Ovary (tissue), 3 donors: ENCODE measurements around the gene YPEL3.

ENCODE experiments used
- EP300 ChIP-seq: sonication (generic); formaldehyde crosslinking; IDR thresholded peaks from one replicate; pipeline ENCODE4 v1.6.1; 2017; ENCODE audit warnings: antibody characterized with exemption
- TF ChIP-seq, protein P1 (sequence below), 3 donors: fragments of 450-650 bp in 2 of 3; fragments of 200-600 bp in 1 of 3; IDR thresholded peaks; one replicate each; pipeline versions ENCODE4 v1.5.1 to v1.8.0; 2016 to 2022; ENCODE audit warnings: antibody characterized with exemption in 3 of 3, mild to moderate bottlenecking in 1 of 3
- donor health status: DM: no; HTN: no; CAD: no.

DNA sequence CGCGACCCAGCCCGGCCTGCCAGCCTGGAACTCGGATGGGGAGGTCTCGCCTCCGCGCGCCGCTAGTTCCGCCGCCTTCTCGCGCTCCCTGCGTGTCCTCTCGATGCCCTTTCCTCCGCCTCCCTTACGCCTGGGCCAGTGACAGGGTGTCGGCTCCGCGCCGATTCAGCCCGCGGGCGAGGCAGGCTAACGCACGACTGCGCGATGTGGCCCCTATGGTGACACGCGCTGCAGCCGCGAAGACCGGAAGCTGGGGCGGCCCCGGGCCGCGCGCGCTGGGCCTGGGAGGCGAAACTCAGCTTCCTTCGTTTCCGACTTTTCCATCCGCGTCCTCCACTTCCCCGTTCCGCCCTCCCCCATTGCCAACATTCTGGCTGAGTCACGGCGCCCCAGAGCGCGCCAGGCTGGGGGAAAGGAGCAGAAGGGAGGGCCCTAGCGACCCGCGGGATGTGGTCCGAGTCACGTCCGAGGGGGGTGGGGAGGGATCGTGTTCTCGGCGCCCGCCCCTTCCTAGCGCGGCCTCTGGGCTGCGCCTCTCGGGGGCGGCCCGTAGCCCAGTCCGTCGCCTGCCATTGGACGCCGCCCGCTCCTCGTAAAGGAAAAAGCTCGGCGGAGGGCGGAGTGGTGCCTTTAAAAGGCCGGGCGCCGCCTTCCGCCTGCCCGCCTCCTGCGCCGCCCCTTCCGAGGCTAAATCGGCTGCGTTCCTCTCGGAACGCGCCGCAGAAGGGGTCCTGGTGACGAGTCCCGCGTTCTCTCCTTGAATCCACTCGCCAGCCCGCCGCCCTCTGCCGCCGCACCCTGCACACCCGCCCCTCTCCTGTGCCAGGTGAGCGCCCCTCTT is 30.7 kb downstream of the YPEL3 start, which contains the start of gene ALDOA:
- TF ChIP-seq, protein P1, sequence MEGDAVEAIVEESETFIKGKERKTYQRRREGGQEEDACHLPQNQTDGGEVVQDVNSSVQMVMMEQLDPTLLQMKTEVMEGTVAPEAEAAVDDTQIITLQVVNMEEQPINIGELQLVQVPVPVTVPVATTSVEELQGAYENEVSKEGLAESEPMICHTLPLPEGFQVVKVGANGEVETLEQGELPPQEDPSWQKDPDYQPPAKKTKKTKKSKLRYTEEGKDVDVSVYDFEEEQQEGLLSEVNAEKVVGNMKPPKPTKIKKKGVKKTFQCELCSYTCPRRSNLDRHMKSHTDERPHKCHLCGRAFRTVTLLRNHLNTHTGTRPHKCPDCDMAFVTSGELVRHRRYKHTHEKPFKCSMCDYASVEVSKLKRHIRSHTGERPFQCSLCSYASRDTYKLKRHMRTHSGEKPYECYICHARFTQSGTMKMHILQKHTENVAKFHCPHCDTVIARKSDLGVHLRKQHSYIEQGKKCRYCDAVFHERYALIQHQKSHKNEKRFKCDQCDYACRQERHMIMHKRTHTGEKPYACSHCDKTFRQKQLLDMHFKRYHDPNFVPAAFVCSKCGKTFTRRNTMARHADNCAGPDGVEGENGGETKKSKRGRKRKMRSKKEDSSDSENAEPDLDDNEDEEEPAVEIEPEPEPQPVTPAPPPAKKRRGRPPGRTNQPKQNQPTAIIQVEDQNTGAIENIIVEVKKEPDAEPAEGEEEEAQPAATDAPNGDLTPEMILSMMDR (IDR thresholded peaks at IDR 0.05): peak in 2 of 3 donors; percentile 32 to 38
- TF ChIP-seq EP300: peak; percentile 65
